ENCODE results near the gene ADCY1.

DNA sequence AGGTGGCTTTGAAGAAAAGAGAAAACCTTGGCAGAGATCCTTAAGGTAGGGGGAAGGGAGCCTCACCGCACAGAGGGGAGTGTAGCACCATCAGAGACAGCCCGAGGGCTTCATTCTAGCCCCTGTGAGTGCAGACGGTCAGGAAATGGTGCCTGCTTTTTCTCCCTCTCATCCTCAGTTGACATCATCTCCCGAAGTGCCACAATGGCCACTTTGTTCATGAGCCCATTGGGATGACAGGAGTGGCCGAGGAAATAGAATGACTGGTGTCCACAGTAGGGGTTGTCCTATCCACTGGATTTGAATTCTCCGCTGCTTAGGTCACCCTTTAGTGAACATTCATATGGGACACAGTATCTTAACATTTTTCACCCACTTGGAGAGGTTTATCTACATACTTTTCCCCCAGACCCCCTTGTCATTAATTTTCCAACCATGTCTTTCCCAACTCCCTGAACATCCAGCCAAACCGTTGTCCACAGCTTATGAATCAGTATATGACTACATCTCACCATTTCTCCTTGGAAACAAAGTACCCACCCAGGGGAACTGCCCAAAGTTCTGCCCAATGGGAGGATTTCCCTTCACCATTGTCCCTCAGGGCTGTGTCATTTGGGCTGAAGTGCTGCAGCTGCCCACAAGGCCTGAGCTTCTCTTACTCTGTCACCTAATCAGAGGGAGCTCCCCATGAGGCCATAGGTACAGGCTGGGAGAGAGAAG is 108.8 kb downstream of the ADCY1 start:
- TF ChIP-seq, protein P1, sequence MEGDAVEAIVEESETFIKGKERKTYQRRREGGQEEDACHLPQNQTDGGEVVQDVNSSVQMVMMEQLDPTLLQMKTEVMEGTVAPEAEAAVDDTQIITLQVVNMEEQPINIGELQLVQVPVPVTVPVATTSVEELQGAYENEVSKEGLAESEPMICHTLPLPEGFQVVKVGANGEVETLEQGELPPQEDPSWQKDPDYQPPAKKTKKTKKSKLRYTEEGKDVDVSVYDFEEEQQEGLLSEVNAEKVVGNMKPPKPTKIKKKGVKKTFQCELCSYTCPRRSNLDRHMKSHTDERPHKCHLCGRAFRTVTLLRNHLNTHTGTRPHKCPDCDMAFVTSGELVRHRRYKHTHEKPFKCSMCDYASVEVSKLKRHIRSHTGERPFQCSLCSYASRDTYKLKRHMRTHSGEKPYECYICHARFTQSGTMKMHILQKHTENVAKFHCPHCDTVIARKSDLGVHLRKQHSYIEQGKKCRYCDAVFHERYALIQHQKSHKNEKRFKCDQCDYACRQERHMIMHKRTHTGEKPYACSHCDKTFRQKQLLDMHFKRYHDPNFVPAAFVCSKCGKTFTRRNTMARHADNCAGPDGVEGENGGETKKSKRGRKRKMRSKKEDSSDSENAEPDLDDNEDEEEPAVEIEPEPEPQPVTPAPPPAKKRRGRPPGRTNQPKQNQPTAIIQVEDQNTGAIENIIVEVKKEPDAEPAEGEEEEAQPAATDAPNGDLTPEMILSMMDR (conservative IDR thresholded peaks at IDR 0.05 in 1 of 2, IDR thresholded peaks at IDR 0.05 in 1 of 2; ENCODE audit: low read depth in 1 of 2, low read length in 2 of 2), result no peak
- no peak for TF ChIP-seq EZH2 (IDR thresholded peaks at IDR 0.05; ENCODE audit: low read length, missing control alignments)
